ENCODE data around the gene SMAD4.

Gene SMAD4

GRCh38 chr18:51009072-51009471, 20.9 kb upstream of the SMAD4 start:
- Histone ChIP-seq H3K4me1 (ENCODE audit: insufficient read depth, low read length) (no peaks in the 10 kb centered on the region), H2AFZ (ENCODE audit: low read depth, low read length) (no peak overlapping the region), H3K9me3 (ENCODE audit: insufficient read depth, low read length, severe bottlenecking) (no peaks in the 10 kb centered on the region), H3K27me3 (ENCODE audit: insufficient read depth, low read length, poor library complexity) (no peaks in the 10 kb centered on the region), H3K4me3 (ENCODE audit: low read depth in 1 of 2, low read length in 2 of 2) (no peak overlapping the region), H3K4me2 (ENCODE audit: insufficient read depth, low read length) (no peak overlapping the region), H3K9ac (ENCODE audit: low read depth, low read length) (no peak overlapping the region), H3K79me2 (ENCODE audit: insufficient read depth, low read length) (no peaks in the 10 kb centered on the region), H3K36me3 (ENCODE audit: insufficient read depth, low read length) (no peaks in the 10 kb centered on the region), H4K20me1 (ENCODE audit: insufficient read depth, low read length) (no peaks in the 10 kb centered on the region), H3K27ac (ENCODE audit: low read length) (no peak overlapping the region)
- DNase-seq (no peak), ATAC-seq (ENCODE audit: insufficient read depth, low read depth) (no peak)
- TF ChIP-seq CTCF (IDR thresholded peaks at IDR 0.05; ENCODE audit: borderline replicate concordance, extremely low read depth, low read length, poor library complexity, severe bottlenecking) = no peak
- TF ChIP-seq EZH2 (IDR thresholded peaks at IDR 0.05; ENCODE audit: borderline replicate concordance, low read depth, low read length, severe bottlenecking) = no peak

GRCh38 chr18:51010218-51010617, 19.8 kb upstream of the SMAD4 start:
- Histone ChIP-seq H3K4me2 (ENCODE audit: insufficient read depth, low read length) (no peak overlapping the region), H3K79me2 (ENCODE audit: insufficient read depth, low read length) (no peaks in the 10 kb centered on the region), H3K27me3 (ENCODE audit: insufficient read depth, low read length, poor library complexity) (no peaks in the 10 kb centered on the region), H3K36me3 (ENCODE audit: insufficient read depth, low read length) (no peaks in the 10 kb centered on the region), H3K9ac (ENCODE audit: low read depth, low read length) (no peak overlapping the region), H2AFZ (ENCODE audit: low read depth, low read length) (no peak overlapping the region), H3K4me1 (ENCODE audit: insufficient read depth, low read length) (no peaks in the 10 kb centered on the region), H4K20me1 (ENCODE audit: insufficient read depth, low read length) (no peaks in the 10 kb centered on the region), H3K4me3 (ENCODE audit: low read depth in 1 of 2, low read length in 2 of 2) (no peak overlapping the region), H3K9me3 (ENCODE audit: insufficient read depth, low read length, severe bottlenecking) (peaks cover 7% of the 10 kb centered on the region), H3K27ac (ENCODE audit: low read length) (no peak overlapping the region)
- no peak for ATAC-seq (ENCODE audit: insufficient read depth, low read depth)
- no peak for DNase-seq
- TF ChIP-seq CTCF (IDR thresholded peaks at IDR 0.05; ENCODE audit: borderline replicate concordance, extremely low read depth, low read length, poor library complexity, severe bottlenecking) = no peak
- no peak for TF ChIP-seq EZH2 (IDR thresholded peaks at IDR 0.05; ENCODE audit: borderline replicate concordance, low read depth, low read length, severe bottlenecking)

GRCh38 chr18:51011709-51012108, 18.3 kb upstream of the SMAD4 start:
- Histone ChIP-seq H3K4me2 (ENCODE audit: insufficient read depth, low read length) (no peak overlapping the region), H3K27ac (ENCODE audit: low read length) (no peak overlapping the region), H3K9ac (ENCODE audit: low read depth, low read length) (no peak overlapping the region), H3K4me1 (ENCODE audit: insufficient read depth, low read length) (no peaks in the 10 kb centered on the region), H3K79me2 (ENCODE audit: insufficient read depth, low read length) (no peaks in the 10 kb centered on the region), H4K20me1 (ENCODE audit: insufficient read depth, low read length) (no peaks in the 10 kb centered on the region), H2AFZ (ENCODE audit: low read depth, low read length) (no peak overlapping the region), H3K4me3 (ENCODE audit: low read depth in 1 of 2, low read length in 2 of 2) (no peak overlapping the region), H3K36me3 (ENCODE audit: insufficient read depth, low read length) (no peaks in the 10 kb centered on the region), H3K27me3 (ENCODE audit: insufficient read depth, low read length, poor library complexity) (no peaks in the 10 kb centered on the region), H3K9me3 (ENCODE audit: insufficient read depth, low read length, severe bottlenecking) (peaks cover 7% of the 10 kb centered on the region)
- ATAC-seq (ENCODE audit: insufficient read depth, low read depth) (no peak), DNase-seq (no peak)
- TF ChIP-seq EZH2 (IDR thresholded peaks at IDR 0.05; ENCODE audit: borderline replicate concordance, low read depth, low read length, severe bottlenecking) = no peak
- no peak for TF ChIP-seq CTCF (IDR thresholded peaks at IDR 0.05; ENCODE audit: borderline replicate concordance, extremely low read depth, low read length, poor library complexity, severe bottlenecking)

- H3K9me3 ChIP-seq (ENCODE audit: insufficient read depth, low read length, severe bottlenecking) = peaks cover 7% of the 10 kb centered on the region
- H3K4me1 ChIP-seq (ENCODE audit: insufficient read depth, low read length) = no peaks in the 10 kb centered on the region
- H2AFZ ChIP-seq (ENCODE audit: low read depth, low read length) = no peak overlapping the region
- H3K79me2 ChIP-seq (ENCODE audit: insufficient read depth, low read length) = no peaks in the 10 kb centered on the region
- H3K4me3 ChIP-seq (ENCODE audit: low read depth in 1 of 2, low read length in 2 of 2) = no peak overlapping the region
- no peak overlapping the region for H3K4me2 ChIP-seq (ENCODE audit: insufficient read depth, low read length)
- no peaks in the 10 kb centered on the region for H3K36me3 ChIP-seq (ENCODE audit: insufficient read depth, low read length)
- DNase-seq = no peak
- no peaks in the 10 kb centered on the region for H3K27me3 ChIP-seq (ENCODE audit: insufficient read depth, low read length, poor library complexity)
- TF ChIP-seq CTCF (IDR thresholded peaks at IDR 0.05; ENCODE audit: borderline replicate concordance, extremely low read depth, low read length, poor library complexity, severe bottlenecking) = no peak
- H3K9ac ChIP-seq (ENCODE audit: low read depth, low read length) = no peak overlapping the region
- ATAC-seq (ENCODE audit: insufficient read depth, low read depth) = no peak
- no peaks in the 10 kb centered on the region for H4K20me1 ChIP-seq (ENCODE audit: insufficient read depth, low read length)
- no peak overlapping the region for H3K27ac ChIP-seq (ENCODE audit: low read length)
These were observed 17.6 kb upstream of the SMAD4 start for GRCh38 chr18:51012441-51012840.
